Head of caudate nucleus (tissue), 42 donors: ENCODE data around the gene DLL3.

ENCODE experiments used
- DNase-seq, 42 donors: peaks; one replicate each; pipeline versions ENCODE4 v3.0.0 to v3.0.0-alpha.2; 2020 to 2021; ENCODE audit warnings: mixed read lengths in 7 of 42
- intact Hi-C: fragments of 100-400 bp; cut with DNase I; formaldehyde crosslinking; loops from one replicate; pipeline ENCODE4 v1.15.0; 2022

The DLL3 gene

GRCh38 chr19:39508629-39509028, 9.9 kb downstream of the DLL3 start:
- intact Hi-C loops, result no loop called here
- DNase-seq, result no peak

DNA sequence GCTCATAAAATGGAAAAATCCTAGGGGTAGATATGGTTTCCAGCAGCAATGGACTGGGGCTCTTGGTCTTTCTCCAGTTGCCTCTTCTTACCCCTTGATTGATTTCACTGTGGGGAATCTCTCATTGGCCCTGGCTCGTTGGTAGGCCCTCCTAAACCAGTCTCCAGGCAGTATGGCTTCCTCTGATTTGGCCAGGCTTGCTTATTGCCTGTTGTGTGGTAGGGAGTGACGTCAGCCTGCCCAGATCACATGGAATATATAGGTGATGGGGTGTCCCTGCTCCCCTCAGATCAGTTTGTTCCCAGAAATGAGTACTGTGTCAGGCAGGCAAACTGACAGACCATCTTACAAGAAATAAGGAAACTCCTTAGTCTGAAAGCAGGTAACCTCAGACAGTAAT, 10.5 kb downstream of the DLL3 start:
- no peak for DNase-seq
- intact Hi-C loops, result no loop called here

- DNase-seq, result no peak
- intact Hi-C loops, result no loop called here
Observed at GRCh38 chr19:39512988-39513387, 14.2 kb downstream of the DLL3 start.

DNA sequence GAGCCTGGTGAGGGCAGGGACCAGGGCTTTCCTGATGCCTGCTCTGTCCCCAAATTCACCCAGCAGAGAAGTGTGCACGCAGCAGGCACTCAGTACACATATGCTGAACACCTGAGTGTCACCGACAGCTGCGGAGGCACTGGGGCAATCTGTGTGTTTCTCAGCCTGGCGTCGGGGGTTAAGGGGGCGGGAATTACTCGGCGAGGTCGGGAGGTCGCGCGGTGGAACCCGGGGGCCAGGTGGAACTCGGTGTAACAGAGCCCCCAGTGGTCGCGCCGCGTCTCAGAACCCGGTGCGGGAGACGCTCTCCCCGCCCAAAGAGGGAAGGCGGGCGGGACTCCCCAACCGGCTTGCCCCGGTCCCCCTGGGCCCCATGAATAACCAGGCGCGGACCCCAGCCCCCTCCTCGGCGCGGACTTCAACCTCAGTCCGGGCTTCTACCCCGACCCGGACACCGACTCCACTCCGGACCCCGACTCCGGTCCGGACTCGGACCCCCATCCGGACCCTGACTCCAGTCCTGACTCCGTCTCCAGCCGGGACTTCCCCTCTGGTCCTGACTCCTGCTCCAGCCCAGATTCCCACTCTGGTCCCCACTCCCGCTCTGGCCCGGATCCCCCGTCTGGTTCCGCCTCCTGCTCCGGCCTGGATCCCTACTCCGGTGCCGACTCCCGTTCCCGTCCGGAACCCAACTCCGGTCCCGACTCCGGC, 16.2 kb downstream of the DLL3 start, which contains the start of gene SELENOV:
Gene SELENOV, plus strand, starts transcription at position 300 of the 711 bp plus-strand sequence. Its CDS starts 74 bp downstream, at position 374.
- intact Hi-C loops, result no loop called here
- DNase-seq, result peak in 14 of 42 donors; percentile 10 to 48 (median 20)

DNA sequence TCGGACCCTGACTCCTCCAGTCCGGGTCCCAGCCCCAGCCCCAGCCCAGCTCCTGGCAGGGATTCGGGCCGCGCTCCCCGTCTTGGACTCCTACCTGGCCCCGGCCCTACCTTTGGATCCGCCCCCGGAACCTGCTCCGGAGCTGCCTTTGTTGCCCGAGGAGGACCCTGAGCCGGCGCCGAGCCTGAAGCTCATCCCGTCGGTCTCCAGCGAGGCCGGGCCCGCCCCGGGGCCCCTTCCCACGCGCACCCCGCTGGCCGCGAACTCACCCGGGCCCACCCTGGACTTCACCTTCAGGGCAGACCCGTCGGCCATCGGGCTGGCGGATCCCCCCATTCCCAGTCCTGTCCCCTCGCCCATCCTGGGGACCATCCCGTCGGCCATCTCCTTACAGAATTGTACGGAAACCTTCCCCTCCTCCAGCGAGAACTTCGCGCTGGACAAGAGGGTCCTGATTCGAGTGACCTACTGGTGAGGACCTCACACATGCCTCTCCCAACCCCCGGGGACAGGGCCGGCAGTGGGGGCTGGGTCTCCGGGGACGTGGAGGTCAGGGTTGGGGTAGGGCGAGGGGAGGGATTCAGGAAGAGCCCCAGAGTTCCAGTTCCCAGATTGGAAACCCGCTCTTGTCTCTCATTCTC, 16.9 kb downstream of the DLL3 start:
- intact Hi-C loops, result no loop called here
- peak in 1 of 42 donors; percentile 31 for DNase-seq

DNA sequence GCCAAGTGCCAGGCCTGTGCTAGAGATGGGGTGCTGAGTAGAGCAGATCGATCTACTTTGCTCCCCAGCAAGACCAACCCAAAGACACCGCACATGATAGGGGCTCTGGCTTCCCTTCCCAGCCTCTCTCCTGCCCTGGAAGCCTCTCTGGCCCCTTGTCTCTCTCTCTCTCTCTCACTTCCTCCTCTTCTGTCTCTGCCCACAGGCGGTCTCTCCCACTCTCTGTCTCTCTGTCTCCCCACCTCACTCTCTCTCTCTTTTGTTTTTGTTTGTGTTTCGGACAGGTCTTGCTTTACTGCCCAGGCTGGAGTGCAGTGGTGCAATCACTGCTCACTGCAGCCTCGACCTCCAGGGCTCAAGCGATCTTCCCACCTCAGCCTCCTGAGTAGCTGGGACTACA, 17.5 kb downstream of the DLL3 start:
- DNase-seq, result no peak
- intact Hi-C loops, result no loop called here

DNA sequence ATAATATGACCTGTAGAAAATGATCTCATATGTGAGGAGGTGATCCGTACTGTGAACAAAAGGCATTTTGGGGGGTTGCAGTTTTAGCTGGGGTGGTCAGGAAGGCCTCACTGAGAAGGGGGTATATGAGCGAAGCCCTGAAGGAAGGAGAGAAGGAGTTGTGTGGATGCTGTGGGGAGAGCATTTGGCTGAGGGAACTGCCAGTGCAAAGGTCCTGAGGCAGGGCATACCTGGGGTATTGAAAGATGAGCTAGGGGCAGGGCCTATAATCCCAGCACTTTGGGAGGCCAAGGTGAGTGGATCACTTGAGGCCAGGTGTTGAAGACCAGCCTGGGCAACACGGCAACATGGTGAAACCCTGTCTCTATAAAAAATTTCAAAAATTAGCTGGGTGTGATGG, 18.7 kb downstream of the DLL3 start:
- no peak for DNase-seq
- intact Hi-C loops, result no loop called here

DNA sequence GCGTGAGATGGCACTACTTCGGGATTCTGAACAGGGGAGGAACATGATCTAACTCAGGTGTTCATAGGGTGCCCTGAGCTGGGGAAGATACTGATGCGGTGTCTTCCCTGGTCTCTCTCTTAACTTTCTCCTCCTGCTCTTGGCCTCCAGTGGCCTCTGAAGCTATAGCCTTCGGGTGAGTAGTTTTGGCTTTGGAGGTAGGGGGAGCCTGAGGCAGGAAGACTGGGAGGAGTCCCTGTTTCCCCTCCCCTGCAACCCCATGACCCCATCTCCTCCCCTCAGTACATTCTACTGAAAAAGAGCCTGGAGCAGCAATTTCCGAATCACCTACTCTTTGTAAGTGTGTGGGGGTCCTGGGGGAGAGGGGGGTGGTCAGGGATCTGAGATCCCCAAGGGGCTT, 19.7 kb downstream of the DLL3 start:
- intact Hi-C loops, result no loop called here
- no peak for DNase-seq

GRCh38 chr19:39518975-39519374, 20.2 kb downstream of the DLL3 start:
- DNase-seq, result no peak
- intact Hi-C loops, result no loop called here

DNA sequence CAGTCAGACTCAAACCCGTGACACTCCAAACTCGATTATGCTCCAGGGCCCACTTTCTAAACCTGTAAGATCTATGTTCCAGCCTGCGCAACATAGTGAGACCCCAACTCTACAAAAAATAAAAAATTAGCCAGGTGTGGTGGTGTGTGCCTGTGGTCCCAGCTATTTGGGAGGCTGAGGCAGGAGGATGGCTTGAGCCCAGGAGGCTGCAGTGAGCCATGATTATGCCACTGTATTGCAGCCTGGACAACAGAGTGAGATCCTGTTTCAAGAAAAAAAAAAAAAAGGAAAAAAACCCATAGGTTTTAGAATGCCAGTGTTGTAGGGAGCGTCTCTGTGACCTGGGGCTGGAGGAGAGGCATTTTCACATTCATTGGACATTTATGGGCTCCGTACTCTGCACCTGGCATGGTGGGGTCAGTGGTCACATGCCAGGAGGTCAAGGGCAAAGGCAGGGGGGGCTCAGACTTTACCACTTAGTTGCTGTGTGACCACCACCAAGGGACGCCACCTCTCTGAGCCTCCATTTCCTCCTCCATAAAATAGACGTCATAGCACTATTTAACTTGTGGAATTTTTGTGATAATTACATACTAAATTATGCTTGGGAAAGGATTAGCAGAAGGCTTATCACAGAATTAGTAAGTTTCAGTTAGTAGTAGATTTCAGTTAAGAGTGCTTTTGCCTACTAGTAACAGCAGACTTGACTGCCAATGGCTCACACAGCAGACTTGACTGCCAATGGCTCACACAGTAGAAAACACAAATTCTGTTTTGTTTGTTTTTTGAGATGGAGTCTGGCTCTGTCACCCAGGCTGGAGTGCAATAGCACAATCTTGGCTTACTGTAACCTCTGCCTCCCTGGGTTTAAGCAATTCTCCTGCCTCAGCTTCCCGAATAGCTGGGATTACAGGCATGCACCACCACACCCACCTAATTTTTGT, 22.1 kb downstream of the DLL3 start:
- DNase-seq, result no peak
- intact Hi-C loops, result no loop called here

- intact Hi-C loops, result no loop called here
- DNase-seq, result no peak
Observed at GRCh38 chr19:39524495-39524894, 25.7 kb downstream of the DLL3 start.

DNA sequence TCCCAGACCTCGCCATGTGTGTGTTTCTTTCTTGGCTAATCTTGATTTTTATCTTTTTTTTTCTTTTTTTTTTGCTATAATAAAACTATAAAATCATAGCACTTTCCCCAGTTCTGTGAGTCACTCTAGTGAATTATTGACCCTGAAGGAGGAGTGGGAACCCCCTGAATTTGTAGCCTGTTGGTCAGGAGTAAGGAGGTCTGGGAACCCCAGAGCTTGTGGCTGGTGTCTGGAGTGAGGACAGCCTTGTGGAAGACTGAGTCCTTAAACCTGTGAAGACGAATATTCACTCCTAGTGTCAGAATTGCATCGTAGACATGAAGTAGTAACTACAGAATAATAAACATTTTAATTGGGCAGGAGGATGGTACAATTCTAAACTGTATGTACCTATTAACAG, 26.5 kb downstream of the DLL3 start:
- intact Hi-C loops, result no loop called here
- no peak for DNase-seq

GRCh38 chr19:39531834-39532232, 33.1 kb downstream of the DLL3 start:
- DNase-seq, result peak in 1 of 42 donors; percentile 8

GRCh38 chr19:39532233-39533002, 33.7 kb downstream of the DLL3 start, which contains the start of gene EID2B:
Gene EID2B (minus strand): TSS chr19:39532852. CDS start chr19:39532802, 50 bp downstream.
- DNase-seq, result peak; percentile 83 to 97 (median 93)
- intact Hi-C loops, result loop anchor here (2.0 to 5.0 kb wide), 2 partner anchors 58 to 135 kb away; no protein-coding TSS in a partner anchor

More at GRCh38 chr19:39531834-39532232, 33.1 kb downstream of the DLL3 start:
- intact Hi-C loops, result loop anchor here (2.0 to 5.0 kb wide), 2 partner anchors 57 to 135 kb away; no protein-coding TSS in a partner anchor

- no peak for DNase-seq
- intact Hi-C loops, result loop anchor here (2.0 to 5.0 kb wide), 2 partner anchors 58 to 136 kb away; no protein-coding TSS in a partner anchor
Observed at GRCh38 chr19:39533003-39533512, 34.3 kb downstream of the DLL3 start.

GRCh38 chr19:39533791-39534190, 35.0 kb downstream of the DLL3 start:
- DNase-seq, result peak in 1 of 42 donors; percentile 7
- intact Hi-C loops, result loop anchor here (2.0 to 5.0 kb wide), 3 partner anchors 59 to 136 kb away; no protein-coding TSS in a partner anchor

- intact Hi-C loops, result no loop called here
- no peak for DNase-seq
Observed at GRCh38 chr19:39539165-39539517, 40.4 kb downstream of the DLL3 start.
